Left ventricle myocardium inferior (tissue), 1 donor: ENCODE results near the gene NDUFS4. TPM values are rescaled to one million over a fixed set of nuclear protein-coding genes. Genes with fewer than 3 reads are reported as not detected.
"Not testable (repeated sequence)": the region's sequence is repeated elsewhere in the genome, so short reads cannot be mapped to it uniquely, and the experiment has no call there.

Experiments used
- DNase-seq: peaks from one replicate; pipeline ENCODE4 v3.0.0-alpha.2; 2020
- H3K27ac ChIP-seq: fragments of 200-600 bp; replicated peaks from 2 replicates; pipeline ENCODE4 v1.8.0; 2021
- H3K27me3 ChIP-seq: fragments of 200-600 bp; 2 replicates; pipeline ENCODE4 v1.8.0; 2021; ENCODE audit warnings: low read depth
- H3K36me3 ChIP-seq: fragments of 200-600 bp; 2 replicates; pipeline ENCODE4 v1.8.0; 2021
- H3K4me1 ChIP-seq: fragments of 200-600 bp; 2 replicates; pipeline ENCODE4 v1.8.0; 2021
- H3K4me3 ChIP-seq: fragments of 200-600 bp; 2 replicates; pipeline ENCODE4 v1.8.0; 2021; ENCODE audit warnings: mild to moderate bottlenecking, moderate library complexity
- H3K9me3 ChIP-seq: fragments of 200-600 bp; replicated peaks from 2 replicates; pipeline ENCODE4 v1.8.0; 2021
- intact Hi-C: fragments of 100-400 bp; cut with micrococcal nuclease; formaldehyde crosslinking; loops from one replicate; pipeline ENCODE4 v1.11.0; 2022
- total RNA-seq: library from RNA; stranded (reverse); fragmentation: NEBNext Ultra II Directional; extraction: Animal tissue kit (Norgen Biotek cat#: 25700); gene quantifications from one replicate; pipeline ENCODE4 v1.2.1, GENCODE V29; 2021
- TF ChIP-seq, protein P1 (sequence below): fragments of 200-600 bp; IDR thresholded peaks from 2 replicates; pipeline ENCODE4 v1.8.0; 2021; ENCODE audit warnings: antibody characterized with exemption, mild to moderate bottlenecking, borderline replicate concordance
- donor health status: DM: no; HTN: yes; CAD: no; lungs with severe emphysema.

Gene NDUFS4
- total RNA-seq, 1 donor from 2014 or later = 187 TPM

- no peak overlapping the region for H3K27ac ChIP-seq
- no peaks in the 10 kb centered on the region for H3K9me3 ChIP-seq
- H3K36me3 ChIP-seq = peaks cover 32% of the 10 kb centered on the region
- H3K4me1 ChIP-seq = peaks cover 51% of the 10 kb centered on the region
- DNase-seq = no peak
- TF ChIP-seq, protein P1, sequence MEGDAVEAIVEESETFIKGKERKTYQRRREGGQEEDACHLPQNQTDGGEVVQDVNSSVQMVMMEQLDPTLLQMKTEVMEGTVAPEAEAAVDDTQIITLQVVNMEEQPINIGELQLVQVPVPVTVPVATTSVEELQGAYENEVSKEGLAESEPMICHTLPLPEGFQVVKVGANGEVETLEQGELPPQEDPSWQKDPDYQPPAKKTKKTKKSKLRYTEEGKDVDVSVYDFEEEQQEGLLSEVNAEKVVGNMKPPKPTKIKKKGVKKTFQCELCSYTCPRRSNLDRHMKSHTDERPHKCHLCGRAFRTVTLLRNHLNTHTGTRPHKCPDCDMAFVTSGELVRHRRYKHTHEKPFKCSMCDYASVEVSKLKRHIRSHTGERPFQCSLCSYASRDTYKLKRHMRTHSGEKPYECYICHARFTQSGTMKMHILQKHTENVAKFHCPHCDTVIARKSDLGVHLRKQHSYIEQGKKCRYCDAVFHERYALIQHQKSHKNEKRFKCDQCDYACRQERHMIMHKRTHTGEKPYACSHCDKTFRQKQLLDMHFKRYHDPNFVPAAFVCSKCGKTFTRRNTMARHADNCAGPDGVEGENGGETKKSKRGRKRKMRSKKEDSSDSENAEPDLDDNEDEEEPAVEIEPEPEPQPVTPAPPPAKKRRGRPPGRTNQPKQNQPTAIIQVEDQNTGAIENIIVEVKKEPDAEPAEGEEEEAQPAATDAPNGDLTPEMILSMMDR = no peak
- no peaks in the 10 kb centered on the region for H3K27me3 ChIP-seq
- H3K4me3 ChIP-seq = no peak overlapping the region
- intact Hi-C loops = no loop called here
Observed at GRCh38 chr5:53604309-53604708, 43.9 kb downstream of the NDUFS4 start.

- Histone ChIP-seq H3K9me3 (no peaks in the 10 kb centered on the region), H3K4me3 (no peak overlapping the region), H3K4me1 (peaks cover 63% of the 10 kb centered on the region), H3K27ac (no peak overlapping the region), H3K36me3 (peaks cover 33% of the 10 kb centered on the region), H3K27me3 (no peaks in the 10 kb centered on the region)
- TF ChIP-seq, protein P1 = no peak
- intact Hi-C loops = no loop called here
- no peak for DNase-seq
Observed at GRCh38 chr5:53607886-53608285, 47.4 kb downstream of the NDUFS4 start.

DNA sequence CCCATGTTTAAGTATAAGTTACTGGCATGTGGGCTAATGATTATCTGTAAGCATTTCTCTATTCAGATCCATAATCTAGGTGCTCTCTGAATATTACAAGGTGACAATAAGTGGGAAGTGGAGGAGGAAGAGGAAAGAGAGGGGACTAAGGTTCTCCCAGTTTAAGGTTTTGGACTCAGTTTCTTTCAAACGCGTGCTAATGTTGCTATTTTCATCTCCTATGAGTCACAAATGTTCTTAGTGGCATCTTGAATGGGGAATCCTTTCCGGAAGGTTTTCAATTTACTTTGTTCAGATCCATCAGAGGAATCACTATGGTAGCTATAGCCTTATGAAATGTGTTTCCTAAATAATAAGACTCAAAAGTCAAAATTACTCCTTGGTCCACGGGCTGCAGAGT lies 48.5 kb downstream of the NDUFS4 start:
- H3K27me3 ChIP-seq, H3K27ac ChIP-seq, DNase-seq, H3K4me3 ChIP-seq, intact Hi-C loops, H3K9me3 ChIP-seq: not testable (repeated sequence)
- peaks cover 33% of the 10 kb centered on the region for H3K36me3 ChIP-seq
- peaks cover 63% of the 10 kb centered on the region for H3K4me1 ChIP-seq

GRCh38 chr5:53613061-53613460 lies 52.6 kb downstream of the NDUFS4 start:
- Histone ChIP-seq H3K4me3 (no peak overlapping the region), H3K27me3 (no peaks in the 10 kb centered on the region), H3K4me1 (peaks cover 60% of the 10 kb centered on the region), H3K36me3 (peaks cover 7% of the 10 kb centered on the region), H3K27ac (no peak overlapping the region), H3K9me3 (no peaks in the 10 kb centered on the region)
- intact Hi-C loops = no loop called here
- TF ChIP-seq, protein P1 = no peak
- no peak for DNase-seq

DNA sequence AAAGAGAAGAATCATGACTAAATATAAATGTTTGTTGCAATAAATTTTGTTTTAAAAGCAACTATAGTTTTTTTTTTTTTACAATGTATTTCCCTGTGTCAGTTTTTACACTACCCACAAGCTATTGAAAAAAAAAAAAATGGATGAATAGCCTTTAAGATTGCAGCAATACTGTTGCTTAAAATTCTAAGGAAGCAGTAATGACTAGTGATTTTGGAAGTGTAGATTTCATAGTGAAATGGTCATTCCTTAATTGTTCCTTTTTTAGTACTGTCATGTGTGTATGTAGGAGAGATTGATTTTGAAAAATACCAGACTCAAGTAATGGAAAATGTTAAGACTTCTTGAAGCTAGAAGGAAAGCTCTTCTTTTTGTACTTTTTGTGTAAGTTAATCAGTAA lies 53.1 kb downstream of the NDUFS4 start:
- H3K36me3 ChIP-seq = peaks cover 7% of the 10 kb centered on the region
- H3K4me3 ChIP-seq = no peak overlapping the region
- no peak for DNase-seq
- no peaks in the 10 kb centered on the region for H3K27me3 ChIP-seq
- H3K27ac ChIP-seq = no peak overlapping the region
- intact Hi-C loops = no loop called here
- peaks cover 55% of the 10 kb centered on the region for H3K4me1 ChIP-seq
- TF ChIP-seq, protein P1 = no peak
- H3K9me3 ChIP-seq = no peaks in the 10 kb centered on the region

GRCh38 chr5:53614376-53614885 lies 54.0 kb downstream of the NDUFS4 start:
- no peak for DNase-seq
- Histone ChIP-seq H3K9me3 (no peaks in the 10 kb centered on the region), H3K4me3 (no peak overlapping the region), H3K36me3 (no peaks in the 10 kb centered on the region), H3K27me3 (no peaks in the 10 kb centered on the region), H3K4me1 (peaks cover 46% of the 10 kb centered on the region), H3K27ac (no peak overlapping the region)
- TF ChIP-seq, protein P1 = no peak
- intact Hi-C loops = no loop called here
